Mesodermal cell (in vitro differentiated cells): Measurements from ENCODE around the gene MICU1.

Experiments
- H3K27ac ChIP-seq: 2 replicates; pipeline ENCODE4 v1.7.0; 2013; ENCODE audit warnings: mild to moderate bottlenecking, low read depth, low read length, moderate library complexity; ENCODE audit not compliant: severe bottlenecking
- H3K36me3 ChIP-seq: 2 replicates; pipeline ENCODE4 v1.7.1; 2013; ENCODE audit warnings: mild to moderate bottlenecking, low read length, moderate library complexity; ENCODE audit not compliant: control insufficient read depth, insufficient read depth
- H3K4me1 ChIP-seq: one replicate; pipeline ENCODE4 v1.7.1; 2013; ENCODE audit warnings: mild to moderate bottlenecking, low read length; ENCODE audit not compliant: insufficient read depth, control insufficient read depth, poor library complexity, severe bottlenecking
- H3K4me3 ChIP-seq: 2 replicates; pipeline ENCODE4 v1.7.0; 2013; ENCODE audit warnings: low read length, control low read depth, mild to moderate bottlenecking; ENCODE audit not compliant: insufficient read depth, poor library complexity, severe bottlenecking; ENCODE audit errors: extremely low read depth
- H3K9me3 ChIP-seq: 2 replicates; pipeline ENCODE4 v1.7.1; 2013; ENCODE audit warnings: mild to moderate bottlenecking, low read length, moderate library complexity; ENCODE audit not compliant: control insufficient read depth
- WGBS, 2 experiments: methylation state at CpG; one replicate each; pipeline ENCODE4 v1.1.5; 2013; ENCODE audit warnings: missing lambda C conversion rate in 2 of 2; ENCODE audit not compliant: insufficient coverage in 2 of 2; 5-methylcytosine and 5-hydroxymethylcytosine counted together

Gene MICU1

GRCh38 chr10:72630144-72630543, 4.3 kb upstream of the MICU1 start:
- no peaks in the 10 kb centered on the region for H3K36me3 ChIP-seq
- 94% methylated on average over 2 of the region's 2 CpGs; no CpG with 5 or more reads in 1 of the 2 experiments for WGBS, 2 experiments
- no peak overlapping the region for H3K27ac ChIP-seq

GRCh38 chr10:72626444-72626754, 520 bp upstream of the MICU1 start:
- H3K4me1 ChIP-seq, result no peaks in the 10 kb centered on the region
- H3K4me3 ChIP-seq, result peak overlapping the region; percentile 96
- peak overlapping the region; percentile 66 for H3K27ac ChIP-seq
- no peaks in the 10 kb centered on the region for H3K36me3 ChIP-seq
- no CpG with 5 or more reads among the region's 1 CpG for WGBS, 2 experiments
- H3K9me3 ChIP-seq, result no peaks in the 10 kb centered on the region

More at GRCh38 chr10:72630144-72630543, 4.3 kb upstream of the MICU1 start:
- Histone ChIP-seq H3K4me3 (no peak overlapping the region), H3K4me1 (no peaks in the 10 kb centered on the region), H3K9me3 (no peaks in the 10 kb centered on the region)

DNA sequence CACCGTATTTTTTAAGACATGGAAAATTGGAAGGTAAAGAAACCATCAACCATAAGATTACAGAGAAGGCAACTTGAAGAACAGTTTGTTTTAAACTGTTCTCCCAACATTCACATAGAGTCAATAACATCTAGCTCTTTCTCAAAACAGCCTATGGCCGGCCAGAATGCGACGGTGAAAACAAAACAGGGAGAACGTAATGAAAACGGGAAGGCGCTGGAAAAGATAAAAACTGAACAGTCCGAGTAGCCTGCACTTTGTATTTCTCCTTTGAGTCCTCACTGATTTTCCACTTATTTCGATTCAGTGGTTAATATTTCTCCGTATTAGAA, 637 bp downstream of the MICU1 start:
- Histone ChIP-seq H3K4me3 (peak overlapping the region; percentile 96), H3K4me1 (no peaks in the 10 kb centered on the region), H3K9me3 (no peaks in the 10 kb centered on the region), H3K27ac (peak overlapping the region; percentile 73), H3K36me3 (no peaks in the 10 kb centered on the region)
- 2 to 3% methylated on average over 9 of the region's 10 CpGs for WGBS, 2 experiments

DNA sequence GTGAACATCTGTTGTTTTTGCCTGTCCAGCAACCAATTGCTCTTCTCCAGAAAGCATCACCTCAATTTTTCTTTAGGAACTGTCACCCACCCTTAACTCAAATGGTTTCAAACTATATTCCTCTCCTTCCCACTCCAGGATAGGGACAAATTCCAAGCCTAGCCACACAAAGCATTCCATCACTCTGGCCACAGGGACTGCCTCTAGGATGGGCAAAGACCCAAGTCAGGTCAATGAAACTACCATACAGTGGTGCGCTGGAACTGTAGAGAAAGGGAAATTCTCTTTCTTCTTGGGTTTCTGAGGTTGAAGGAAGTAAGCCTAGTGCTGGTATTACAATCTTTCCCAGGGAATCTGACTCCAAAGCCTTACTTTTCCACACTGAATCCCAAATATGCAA, 3.6 kb downstream of the MICU1 start:
- H3K4me3 ChIP-seq, result no peak overlapping the region
- no peaks in the 10 kb centered on the region for H3K4me1 ChIP-seq
- H3K36me3 ChIP-seq, result no peaks in the 10 kb centered on the region
- H3K9me3 ChIP-seq, result no peaks in the 10 kb centered on the region
- no peak overlapping the region for H3K27ac ChIP-seq
- no CpG with 5 or more reads among the region's 1 CpG for WGBS, 2 experiments

DNA sequence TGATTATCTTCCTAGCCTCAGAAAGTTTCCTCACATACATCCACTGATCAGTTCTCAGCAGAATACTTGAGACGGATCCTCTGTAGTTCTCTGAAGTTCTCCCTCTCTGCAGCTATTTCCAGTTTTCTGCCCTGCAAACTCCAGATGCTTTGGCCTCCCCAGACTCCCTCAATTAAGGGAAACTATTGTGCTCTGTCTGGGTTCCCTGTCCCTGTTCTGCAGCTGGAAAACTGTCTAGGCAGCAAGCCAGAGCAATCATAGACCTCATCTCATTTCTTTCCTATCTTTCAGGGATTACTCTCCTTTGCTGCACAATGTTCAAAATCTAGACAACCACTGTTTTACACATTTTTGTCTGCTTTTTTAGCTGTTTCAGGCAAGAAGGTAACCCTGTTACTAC, 9.2 kb downstream of the MICU1 start:
- peaks cover 7% of the 10 kb centered on the region for H3K9me3 ChIP-seq
- H3K4me3 ChIP-seq, result no peak overlapping the region
- 93 to 100% methylated on average over 1 of the region's 1 CpG for WGBS, 2 experiments
- no peaks in the 10 kb centered on the region for H3K36me3 ChIP-seq
- no peak overlapping the region for H3K27ac ChIP-seq
- H3K4me1 ChIP-seq, result no peaks in the 10 kb centered on the region

- H3K27ac ChIP-seq, result no peak overlapping the region
- WGBS, 2 experiments, result 100% methylated on average over 1 of the region's 3 CpGs; no CpG with 5 or more reads in 1 of the 2 experiments
Measured at GRCh38 chr10:72615970-72616369, 9.9 kb downstream of the MICU1 start.

GRCh38 chr10:72612203-72612826, 13.6 kb downstream of the MICU1 start:
- WGBS, 2 experiments, result 94 to 100% methylated on average over 1 to 2 of the region's 3 CpGs
- no peak overlapping the region for H3K4me3 ChIP-seq
- no peaks in the 10 kb centered on the region for H3K4me1 ChIP-seq
- peaks cover 3% of the 10 kb centered on the region for H3K36me3 ChIP-seq
- peaks cover 7% of the 10 kb centered on the region for H3K9me3 ChIP-seq
- peak overlapping the region; percentile 23 for H3K27ac ChIP-seq

More at GRCh38 chr10:72615970-72616369, 9.9 kb downstream of the MICU1 start:
- Histone ChIP-seq H3K9me3 (peaks cover 7% of the 10 kb centered on the region), H3K4me1 (no peaks in the 10 kb centered on the region), H3K4me3 (no peak overlapping the region), H3K36me3 (no peaks in the 10 kb centered on the region)

DNA sequence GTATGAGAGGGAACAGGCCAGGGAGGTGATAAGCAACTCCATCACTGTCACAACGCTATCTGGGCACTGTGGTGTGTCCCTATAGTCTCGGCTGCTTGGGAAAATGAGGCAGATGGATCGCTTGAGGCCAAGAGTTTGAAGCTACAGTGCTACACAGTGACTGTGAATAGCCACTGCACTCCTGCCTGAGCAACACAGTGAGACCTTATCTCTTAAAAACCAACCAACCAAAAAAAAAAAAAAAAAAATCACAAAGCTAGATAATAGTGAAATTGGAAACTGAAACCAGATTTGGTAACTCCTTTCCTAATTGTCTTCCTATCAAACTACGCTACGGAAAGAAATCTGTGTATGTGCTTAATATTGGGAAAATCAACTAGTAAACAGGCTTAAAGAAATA, 14.1 kb downstream of the MICU1 start:
- Histone ChIP-seq H3K4me3 (no peak overlapping the region), H3K4me1 (no peaks in the 10 kb centered on the region), H3K36me3 (peaks cover 3% of the 10 kb centered on the region), H3K27ac (peak overlapping the region; percentile 23), H3K9me3 (peaks cover 7% of the 10 kb centered on the region)
- WGBS, 2 experiments, result 92 to 97% methylated on average over 2 to 3 of the region's 5 CpGs

DNA sequence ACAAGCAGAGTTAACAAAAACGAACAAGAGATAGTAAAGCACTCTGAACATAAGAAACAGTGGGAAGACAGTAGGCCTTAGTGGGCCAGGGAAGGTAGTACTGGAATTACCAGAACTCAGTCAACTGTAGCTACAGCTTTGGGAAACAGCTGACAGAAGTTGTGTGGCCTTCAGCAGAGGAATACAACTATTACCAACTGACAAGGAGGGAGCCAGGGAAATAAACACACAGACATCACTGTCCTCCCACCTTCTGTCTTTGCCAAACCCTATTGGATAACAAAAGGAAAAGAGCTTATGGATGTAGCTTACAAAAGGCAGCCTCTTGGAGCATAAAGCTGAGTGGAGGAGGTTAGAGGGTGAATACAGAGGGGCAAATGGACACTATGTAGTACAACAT, 15.4 kb downstream of the MICU1 start:
- Histone ChIP-seq H3K27ac (no peak overlapping the region), H3K9me3 (no peaks in the 10 kb centered on the region), H3K36me3 (peaks cover 3% of the 10 kb centered on the region), H3K4me3 (no peak overlapping the region), H3K4me1 (no peaks in the 10 kb centered on the region)
- 100% methylated on average over 1 of the region's 1 CpG for WGBS, 2 experiments

GRCh38 chr10:72605122-72605521, 20.8 kb downstream of the MICU1 start:
- H3K27ac ChIP-seq, result no peak overlapping the region
- no peaks in the 10 kb centered on the region for H3K9me3 ChIP-seq
- 88% methylated on average over 1 of the region's 3 CpGs; no CpG with 5 or more reads in 1 of the 2 experiments for WGBS, 2 experiments
- no peaks in the 10 kb centered on the region for H3K4me1 ChIP-seq
- H3K36me3 ChIP-seq, result peaks cover 3% of the 10 kb centered on the region
- H3K4me3 ChIP-seq, result no peak overlapping the region

GRCh38 chr10:72601144-72601543, 24.7 kb downstream of the MICU1 start:
- Histone ChIP-seq H3K4me1 (no peaks in the 10 kb centered on the region), H3K4me3 (no peak overlapping the region), H3K27ac (no peak overlapping the region), H3K36me3 (no peaks in the 10 kb centered on the region), H3K9me3 (no peaks in the 10 kb centered on the region)
- 100% methylated on average over 1 of the region's 2 CpGs for WGBS, 2 experiments
